Fibroblast of skin of scalp (primary cell): Measurements from ENCODE around the gene JAKMIP1.
A peak's percentile ranks its signal among the peaks of the same experiment; 100 is the strongest.

Source experiments
- DNase-seq: peaks from one replicate; pipeline ENCODE4 v3.0.0-alpha.2; 2013

Gene JAKMIP1

GRCh38 chr4:6115746-6116586, 84.4 kb downstream of the JAKMIP1 start:
- DNase-seq, result no peak

DNA sequence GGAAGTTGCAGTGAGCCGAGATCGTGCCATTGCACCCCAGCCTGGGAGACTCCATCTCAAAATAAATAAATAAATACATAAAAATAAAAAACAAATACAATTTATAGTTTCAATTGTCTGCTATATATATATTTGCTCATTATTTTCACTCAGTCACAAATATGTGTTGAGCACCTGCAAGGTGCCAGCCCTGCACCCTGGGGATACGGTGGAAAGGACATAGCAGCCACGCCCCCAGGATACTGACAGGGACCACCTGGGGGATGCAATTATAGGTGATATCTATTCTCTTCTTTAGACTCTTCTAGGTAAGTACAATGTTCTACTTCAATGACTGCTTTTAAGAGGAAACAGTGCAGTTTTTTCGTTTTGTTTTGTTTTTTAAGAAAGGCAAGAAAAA, 85.0 kb downstream of the JAKMIP1 start:
- no peak for DNase-seq

GRCh38 chr4:6114601-6115000, 85.7 kb downstream of the JAKMIP1 start:
- no peak for DNase-seq

DNA sequence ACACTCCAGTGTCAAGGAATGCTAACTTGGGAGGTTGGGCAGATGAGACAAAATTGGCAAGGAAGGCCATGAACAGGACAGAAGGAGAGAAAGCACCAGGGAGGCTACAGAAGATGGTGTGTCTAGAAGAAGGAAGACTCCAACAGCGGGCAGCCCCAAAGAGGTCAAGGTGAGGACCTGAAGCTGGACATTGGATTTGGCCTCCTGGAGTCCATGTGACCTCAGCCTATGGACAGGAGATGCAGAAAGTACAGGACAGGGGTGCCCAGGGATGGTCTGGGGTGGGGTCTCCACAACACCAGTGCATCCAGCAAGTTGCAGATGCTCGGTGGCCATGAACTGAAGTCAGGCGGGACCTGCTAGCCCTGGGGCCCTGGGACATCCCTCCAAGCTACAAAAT, 86.2 kb downstream of the JAKMIP1 start:
- DNase-seq, result no peak

DNA sequence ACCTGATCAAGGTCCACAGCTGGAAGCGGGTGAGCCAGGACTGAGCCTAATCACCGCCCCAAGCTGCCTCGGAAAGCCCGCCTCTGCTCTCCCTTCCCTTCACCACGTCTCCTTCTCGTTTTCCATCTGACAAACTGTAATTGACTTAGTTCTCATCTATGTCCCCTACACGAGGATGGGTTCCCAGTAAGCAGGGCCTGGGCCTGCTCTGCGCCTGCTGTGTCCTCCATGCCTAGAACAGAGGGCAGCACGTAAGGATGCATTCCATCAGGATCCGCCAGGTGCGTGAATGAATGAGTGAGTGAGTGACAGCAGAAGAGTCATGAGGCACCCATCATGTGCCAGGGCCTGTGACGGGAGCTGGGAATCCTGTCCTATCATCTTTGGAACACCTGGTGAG, 86.7 kb downstream of the JAKMIP1 start:
- no peak for DNase-seq

DNA sequence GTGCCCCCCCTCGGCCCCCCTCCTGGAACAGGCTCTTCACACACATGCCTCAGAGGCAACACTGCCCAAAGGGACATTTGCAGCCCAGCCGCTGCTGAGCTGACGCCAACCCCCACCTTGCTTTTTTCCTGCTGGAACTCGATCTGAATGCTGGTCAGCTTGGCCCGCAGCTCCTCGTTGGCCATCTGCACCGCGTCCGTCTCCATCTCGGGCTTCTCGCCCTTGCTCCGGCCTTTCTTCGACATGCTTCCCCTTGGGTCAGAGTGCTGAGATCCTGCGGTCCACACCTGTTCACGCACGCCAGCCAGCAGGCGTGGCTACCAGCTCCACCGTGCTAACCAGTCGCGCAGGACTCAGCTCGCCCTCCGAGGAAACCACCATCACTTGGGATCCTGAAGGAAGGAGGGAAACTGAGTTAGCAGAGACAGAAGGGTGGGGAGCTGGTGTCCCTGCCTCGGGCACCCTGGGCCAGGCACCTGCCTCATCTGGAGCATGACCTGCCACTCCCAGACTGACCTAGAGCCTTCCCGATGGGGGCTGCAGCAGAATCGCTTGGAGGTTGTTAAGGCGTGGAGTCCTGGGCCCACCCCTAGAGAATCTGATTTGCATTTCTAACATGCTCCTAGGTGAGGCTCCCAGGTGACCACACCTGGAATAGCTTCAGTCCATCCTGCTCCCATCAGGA, 87.6 kb downstream of the JAKMIP1 start:
- no peak for DNase-seq

GRCh38 chr4:6111354-6111960, 88.9 kb downstream of the JAKMIP1 start:
- no peak for DNase-seq

DNA sequence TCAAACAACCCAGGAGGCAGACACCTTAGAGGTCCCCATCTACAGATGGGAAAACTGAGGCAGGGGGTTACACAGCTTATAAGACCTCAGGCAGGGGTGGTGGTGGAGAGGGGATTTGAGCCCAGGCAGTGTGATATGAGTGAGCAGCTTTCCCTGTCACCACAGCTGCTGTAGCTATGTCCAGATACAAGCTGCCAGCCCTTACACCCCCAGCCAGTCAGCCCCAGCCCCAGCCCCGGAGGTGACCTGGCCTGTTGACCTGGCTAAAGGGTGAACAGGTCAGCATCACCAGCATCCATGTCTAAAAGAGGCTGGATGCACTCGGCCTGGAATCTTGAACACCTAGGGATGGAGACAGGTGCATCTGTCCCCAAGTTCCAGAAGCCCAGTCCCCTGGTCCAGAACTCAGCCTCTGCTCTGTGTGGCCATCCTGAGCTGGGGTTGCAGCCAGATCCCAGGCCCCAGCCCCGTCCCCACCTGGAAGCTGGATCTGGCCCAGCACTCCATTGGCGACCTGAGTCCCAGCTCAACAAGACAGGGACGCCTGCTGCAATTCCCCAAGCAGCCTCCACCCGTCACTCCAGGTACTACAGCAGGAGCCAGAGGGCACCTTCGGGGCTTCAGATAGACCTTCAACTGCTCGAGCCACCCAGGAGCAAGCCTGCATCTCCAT, 89.5 kb downstream of the JAKMIP1 start:
- no peak for DNase-seq

- peak; percentile 2 for DNase-seq
Measured at GRCh38 chr4:6109842-6110560, 90.3 kb downstream of the JAKMIP1 start.

DNA sequence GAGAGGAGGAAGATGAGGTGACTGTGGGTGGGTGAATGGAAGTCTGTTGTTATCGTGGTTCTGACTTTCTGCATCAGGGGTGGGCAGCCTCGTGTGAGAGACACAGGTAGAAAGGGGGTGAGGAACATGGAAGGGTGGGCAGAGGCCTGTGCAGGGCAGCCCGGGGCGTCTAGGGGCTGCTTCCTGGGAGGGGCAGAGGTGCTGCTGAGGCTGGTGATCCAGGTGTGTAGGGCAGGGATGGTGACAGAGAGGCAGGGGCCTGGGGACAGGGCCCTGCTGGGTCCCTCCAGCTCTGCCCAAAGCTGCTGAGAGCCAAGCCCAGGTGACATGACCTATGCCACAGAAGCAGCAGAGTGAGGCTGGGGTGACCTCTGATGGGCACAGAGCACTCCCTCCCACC, 92.5 kb downstream of the JAKMIP1 start:
- DNase-seq, result no peak

GRCh38 chr4:6107114-6107791, 93.1 kb downstream of the JAKMIP1 start:
- DNase-seq, result no peak

GRCh38 chr4:6106156-6106555, 94.2 kb downstream of the JAKMIP1 start:
- DNase-seq, result no peak

- no peak for DNase-seq
Measured at GRCh38 chr4:6105311-6105911, 94.9 kb downstream of the JAKMIP1 start.

DNA sequence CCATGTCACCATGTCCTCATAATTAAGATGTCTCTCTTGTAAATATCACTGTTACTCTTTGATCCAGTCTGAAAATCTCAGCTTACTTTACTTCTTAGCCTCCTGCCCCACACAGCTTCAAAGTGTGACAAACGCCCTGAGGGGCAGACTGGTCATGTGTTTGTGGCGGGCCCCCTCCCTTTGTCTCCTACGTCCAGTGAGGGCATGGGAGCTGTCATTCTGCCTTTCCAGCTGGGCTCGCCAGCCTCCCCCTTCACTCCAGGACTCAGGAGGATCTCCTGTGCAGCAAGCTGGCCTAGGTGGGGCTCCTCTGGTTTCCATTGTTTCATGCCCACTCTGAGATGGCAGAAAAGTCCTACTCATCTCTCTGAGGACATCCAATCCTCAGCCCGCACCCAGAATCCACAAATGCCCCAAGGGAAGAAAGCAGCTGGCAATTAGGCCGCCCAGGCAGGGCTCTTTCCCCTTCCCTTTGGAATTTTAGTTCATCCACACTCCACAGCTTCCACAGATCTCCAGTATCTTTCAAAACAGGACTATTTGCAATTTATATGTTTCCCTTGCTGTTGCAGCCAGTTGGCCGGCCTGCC, 95.7 kb downstream of the JAKMIP1 start:
- no peak for DNase-seq

GRCh38 chr4:6097581-6097980, 102.8 kb downstream of the JAKMIP1 start:
- DNase-seq, result no peak

DNA sequence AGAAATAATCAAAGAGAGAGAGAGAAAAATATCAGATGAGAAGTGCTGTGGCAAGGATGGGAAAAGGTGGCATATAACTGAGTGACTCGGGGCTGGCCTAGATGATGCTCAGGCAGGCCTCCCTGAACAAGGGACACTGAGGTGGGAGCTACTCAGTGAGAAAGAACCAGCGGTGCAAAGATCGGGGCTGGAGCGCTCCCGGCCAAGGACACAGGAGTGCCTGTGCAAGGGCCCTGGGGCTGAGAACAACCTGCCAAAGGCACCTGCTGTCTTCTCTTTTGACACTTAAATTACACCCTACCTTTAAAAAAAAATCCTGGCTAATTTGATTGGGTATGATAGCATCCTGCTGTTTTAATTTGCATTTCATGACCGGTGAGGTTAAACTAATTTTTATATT, 104.5 kb downstream of the JAKMIP1 start:
- no peak for DNase-seq

DNA sequence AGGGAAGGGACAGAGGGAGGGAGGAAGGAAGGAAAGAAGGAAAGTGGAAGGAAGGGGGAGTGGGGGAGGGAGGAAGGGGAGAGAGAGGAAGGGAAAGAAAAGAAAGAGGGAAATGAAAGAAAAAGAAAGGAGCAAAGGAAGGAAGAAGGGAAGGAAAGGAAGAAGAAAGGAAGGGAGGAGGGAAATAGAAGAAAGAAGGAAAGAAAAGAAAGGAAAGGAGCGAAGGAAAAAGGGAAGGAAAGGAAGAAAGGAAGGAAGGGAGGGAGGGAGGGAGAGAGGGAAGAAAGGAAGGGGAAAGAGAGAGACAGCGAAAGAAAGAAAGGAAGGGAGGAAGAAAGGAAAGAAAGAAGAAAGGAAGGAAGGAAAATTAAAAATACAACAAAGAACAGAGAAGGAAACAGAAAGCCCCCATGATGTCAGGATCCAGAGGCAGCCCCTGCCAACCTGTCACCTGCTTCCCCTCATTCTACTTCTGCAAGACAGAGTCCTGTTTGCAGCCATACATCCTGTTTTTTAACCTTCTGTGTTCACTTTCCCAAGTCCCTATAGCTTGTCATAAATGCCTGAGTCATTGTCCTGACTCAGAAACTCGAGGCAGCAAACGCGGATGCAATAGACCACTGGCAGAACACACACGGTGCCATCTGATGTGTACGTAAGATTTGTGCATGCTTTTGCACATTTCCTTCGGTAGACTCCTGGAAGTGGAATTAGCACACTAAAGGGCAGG, 105.2 kb downstream of the JAKMIP1 start:
- peak; percentile 7 for DNase-seq

DNA sequence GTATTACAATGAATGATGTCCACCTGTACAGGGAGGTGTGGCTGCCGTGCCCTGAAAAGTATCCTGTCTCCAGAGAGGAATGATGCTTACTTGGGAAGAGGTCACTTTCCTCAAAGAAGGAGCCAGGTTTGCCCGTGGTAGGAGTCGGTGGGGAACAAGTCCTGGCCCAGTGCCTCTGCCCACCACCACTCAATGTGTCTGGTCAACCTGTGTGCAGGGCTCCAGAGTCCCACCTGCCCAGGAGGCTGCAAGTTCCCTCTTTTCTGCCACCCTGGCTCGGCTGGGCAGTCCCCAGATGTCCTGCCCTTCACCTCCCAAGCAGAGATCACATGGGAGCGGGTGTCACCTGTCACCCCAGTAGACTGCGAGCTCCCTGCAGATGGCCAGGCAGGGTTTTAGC, 106.7 kb downstream of the JAKMIP1 start:
- no peak for DNase-seq

- no peak for DNase-seq
Measured at GRCh38 chr4:6092971-6093370, 107.4 kb downstream of the JAKMIP1 start.

DNA sequence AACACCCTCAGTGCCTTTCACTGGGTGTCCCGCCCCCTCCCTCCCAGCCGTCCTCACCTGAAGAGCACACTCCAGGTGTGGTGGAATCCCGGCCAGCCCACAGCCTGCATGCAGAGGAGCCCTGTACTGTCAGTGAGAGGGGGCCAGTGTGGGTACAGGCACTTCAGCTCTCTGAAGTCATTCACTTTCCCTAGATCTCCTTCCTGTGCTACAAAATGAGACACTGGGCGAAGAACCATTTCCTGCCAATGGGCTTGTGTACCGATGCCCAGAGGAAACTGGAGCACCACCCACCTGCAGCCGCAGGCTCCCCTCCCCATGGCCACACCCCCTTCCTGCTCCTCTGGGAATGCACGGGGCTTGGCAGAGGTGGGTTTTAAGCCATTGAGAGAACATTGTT, 108.2 kb downstream of the JAKMIP1 start:
- no peak for DNase-seq
